CD4-positive, alpha-beta T cell treated with Interleukin-2 at 100 ng/mL for 4 hours (primary cell): ENCODE results near the gene HOXA6.

ENCODE experiments used
- DNase-seq: peaks from one replicate; pipeline ENCODE4 v3.0.0-alpha.2; 2020; ENCODE audit warnings: low spot score

The HOXA6 gene

DNA sequence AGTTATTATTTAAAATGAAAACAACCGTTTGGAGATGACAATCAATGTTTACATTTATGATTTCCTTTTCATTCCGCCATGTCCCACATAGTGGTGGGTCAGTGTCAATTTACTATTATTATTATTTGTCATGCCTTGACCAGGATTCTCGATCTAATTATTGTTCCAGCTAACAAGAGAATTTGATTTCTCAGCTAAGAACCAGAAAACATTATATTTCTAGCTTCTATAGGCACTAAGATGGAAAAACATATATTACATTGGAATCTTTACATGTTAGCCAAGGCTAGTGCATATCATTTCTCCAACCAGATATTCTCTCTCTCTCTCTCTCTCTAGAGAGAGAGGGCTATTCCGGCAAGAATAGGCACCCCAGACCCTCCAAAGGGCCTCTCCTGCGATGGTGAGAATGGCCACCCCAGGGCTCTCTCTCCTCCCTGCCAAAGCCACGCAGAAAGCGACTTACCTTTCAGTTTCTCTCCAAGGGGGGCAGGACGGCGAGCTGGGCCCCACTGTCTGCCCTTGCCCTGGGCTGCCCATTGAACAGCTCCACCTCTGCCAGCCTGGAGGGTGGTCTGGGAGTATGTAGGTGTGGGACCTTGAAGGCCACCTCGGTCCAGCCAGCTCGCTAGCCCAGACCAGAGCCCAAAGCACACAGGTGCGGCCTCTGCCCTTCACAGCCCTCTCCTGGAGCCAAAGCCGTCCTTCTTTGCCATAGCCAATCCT lies 2.4 kb upstream of the HOXA6 start:
- no peak for DNase-seq

DNA sequence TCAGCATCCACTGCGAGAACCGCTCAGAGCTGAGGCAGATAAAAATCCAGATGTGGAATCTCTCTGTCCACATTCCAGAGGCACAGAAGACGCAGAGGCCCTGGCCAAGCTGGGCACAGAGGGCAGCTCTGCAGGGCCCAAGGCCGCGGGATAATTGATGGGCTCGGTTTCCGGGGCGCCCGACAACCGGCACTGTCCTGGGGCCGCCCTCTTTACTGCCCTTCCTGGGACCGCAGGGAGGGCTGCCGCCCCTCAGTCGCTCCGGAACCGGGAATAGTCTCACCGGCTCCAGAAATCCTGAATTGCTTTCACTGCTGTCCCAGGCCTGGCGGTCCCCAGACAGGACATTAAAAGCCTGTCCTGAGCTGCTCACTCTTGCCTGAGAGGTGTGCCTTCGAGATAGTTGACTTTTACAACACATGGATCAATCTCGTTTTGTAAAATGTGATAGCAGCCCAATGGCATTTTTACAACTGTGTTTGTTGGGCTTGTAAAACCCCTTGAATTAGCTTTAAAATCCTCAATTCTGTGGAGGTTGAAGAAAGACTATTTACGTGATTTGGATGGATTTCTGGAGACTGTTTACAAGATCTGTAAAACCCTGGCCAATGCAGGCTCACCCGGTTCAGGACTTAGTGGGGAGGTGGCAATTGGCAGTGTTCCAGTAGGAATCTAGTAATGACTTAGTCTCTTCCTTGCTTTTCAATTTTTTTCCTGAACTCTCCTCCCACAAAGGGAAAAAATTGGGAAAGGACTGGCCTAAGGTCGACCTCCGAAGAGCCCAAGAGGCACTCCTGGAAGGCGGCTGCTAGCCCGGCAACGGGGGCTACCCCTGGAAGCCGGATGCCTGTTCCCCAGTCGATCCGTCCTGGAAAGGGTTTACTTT lies 1.4 kb upstream of the HOXA6 start:
- no peak for DNase-seq

DNA sequence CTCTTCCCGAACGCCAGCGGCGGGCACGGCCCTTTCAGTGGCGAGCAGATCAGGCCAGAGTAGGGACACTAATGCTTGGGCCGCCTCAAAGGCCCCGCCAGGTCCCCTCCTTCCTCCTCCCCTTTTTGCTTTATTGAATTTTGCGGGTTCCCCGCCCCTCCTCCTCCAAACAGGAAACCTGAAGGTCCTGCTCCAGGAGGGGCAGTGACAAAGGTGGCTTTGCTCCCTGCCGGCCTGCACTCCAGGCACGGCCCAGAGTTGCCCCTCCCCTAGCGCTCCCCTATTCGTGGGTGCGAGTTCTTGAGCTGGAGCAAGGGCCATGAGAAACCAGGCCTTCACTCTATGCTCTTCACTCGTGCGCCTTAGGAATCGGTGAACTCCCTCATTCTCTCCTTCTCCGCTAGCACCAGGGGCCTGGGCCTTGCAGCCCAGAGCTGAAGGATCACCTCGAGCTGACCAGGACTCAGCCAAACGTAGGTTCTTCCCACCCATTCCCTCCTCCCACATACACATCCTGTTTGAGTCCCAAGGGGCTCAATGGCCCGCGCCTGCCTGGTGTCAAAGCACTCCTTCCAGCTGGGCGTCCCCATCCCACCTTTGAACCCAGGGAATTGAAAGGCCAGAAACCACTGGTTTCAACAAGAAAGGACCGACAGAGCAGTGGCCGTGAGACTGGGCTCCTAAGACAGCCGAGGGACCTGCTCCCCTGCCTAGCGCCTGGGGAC lies 619 bp upstream of the HOXA6 start:
- no peak for DNase-seq

DNA sequence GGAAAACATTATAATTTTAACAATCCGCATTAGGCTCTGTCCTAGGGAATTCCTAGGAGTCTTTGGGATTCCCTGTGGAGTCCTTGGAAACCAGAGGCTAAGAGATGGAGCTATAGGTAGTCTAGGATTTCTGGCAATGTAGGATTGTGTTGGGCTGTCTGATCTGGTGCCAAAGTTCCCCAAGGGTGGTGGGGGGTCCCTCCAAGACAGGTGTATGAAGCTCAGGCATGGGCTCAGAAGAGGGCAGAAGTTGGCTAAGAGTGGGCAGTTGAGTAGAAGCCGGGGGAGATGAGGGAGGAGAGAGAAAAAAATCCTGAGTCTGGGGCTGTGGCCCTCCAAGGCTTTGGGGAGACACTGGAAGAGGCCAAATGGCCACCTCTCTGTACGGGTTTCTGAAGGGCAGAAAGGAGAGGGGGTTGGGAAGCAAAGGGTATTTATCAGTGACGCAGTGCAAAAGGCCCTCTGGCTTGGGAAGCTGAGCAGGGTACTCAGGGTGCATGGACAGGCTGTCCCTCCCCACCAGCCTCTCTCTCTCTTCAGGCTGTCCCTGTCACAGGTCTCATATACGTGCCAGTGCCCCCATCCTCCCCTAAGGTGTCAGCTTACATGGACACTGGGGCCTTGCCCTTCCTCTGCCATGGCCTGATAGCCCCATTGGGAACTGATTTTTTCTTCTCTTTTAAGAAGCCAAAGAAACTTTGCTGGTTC lies 929 bp downstream of the HOXA6 start:
- no peak for DNase-seq

DNA sequence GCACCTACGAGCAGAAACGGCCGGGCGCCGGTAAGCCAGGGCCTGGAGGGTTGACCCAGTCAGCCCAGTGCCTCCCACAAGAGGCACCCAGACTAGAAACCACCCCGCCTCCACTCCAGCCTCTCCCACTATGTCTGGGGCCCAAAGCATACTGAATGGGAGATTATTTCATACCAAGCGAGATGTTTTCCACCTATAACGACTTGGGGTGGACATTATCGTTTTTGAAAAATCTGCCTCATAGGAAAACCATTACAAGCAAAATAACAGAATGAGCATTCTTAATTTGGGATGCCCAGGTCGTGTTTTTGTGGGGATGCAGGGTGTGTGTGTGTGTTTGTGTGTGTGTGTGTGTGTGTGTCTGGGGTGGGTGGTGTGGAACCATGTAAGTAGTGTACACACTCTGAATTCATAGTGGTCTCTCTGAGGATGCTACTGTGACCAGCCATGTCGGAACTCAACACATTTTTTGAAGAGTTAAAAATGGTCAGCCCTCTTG lies 1.6 kb downstream of the HOXA6 start:
- DNase-seq: no peak

DNA sequence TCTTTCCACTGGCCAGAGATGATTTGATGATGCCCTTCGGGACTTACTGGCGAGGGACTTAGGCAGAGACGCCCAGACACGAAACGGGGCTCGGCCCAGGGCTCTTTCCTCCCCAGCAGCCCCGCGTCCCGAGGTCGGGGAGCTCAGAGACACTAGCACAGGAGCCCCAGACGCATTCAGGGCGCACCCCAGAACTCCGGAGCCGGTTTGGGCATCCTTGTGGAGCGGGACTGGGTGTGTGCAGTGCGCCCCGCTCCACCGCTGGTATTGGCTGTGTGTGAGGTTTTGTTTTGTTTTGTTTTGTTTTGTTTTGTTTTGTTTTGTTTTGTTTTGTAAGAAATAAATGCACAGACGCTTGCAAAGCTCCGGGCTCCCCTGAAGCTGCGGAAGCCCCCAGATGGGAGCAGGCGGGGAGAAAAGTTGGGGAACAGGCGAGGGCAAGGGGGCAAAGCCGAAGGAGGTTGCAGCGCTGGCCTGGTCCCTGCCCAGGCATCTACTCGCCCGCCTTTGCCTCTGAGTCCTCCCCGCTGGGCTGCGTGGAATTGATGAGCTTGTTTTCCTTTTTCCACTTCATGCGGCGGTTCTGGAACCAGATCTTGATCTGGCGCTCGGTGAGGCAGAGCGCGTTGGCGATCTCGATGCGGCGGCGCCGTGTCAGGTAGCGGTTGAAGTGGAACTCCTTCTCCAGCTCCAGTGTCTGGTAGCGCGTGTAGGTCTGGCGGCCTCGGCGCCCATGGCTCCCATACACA lies 2.2 kb downstream of the HOXA6 start:
- no peak for DNase-seq

DNA sequence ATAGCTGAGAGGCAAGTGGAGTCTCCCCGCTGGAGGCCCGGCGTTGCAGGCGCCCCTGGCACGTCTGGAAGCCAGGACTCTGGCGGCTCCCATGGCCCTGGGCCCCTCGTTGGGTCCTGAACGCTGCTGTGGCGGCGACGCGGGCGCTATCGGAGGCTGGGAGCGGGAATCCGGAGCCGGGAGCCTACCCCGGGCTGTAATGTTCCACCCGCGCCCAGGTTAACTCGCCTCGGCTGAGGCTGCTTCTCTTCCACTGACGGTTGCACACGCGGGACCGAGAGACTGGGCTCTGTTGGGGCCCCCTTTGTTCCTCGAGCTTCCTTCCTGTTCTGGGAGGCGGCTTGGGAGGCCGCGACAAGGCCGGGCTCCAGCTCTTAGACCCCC lies 2.8 kb downstream of the HOXA6 start:
- no peak for DNase-seq

DNA sequence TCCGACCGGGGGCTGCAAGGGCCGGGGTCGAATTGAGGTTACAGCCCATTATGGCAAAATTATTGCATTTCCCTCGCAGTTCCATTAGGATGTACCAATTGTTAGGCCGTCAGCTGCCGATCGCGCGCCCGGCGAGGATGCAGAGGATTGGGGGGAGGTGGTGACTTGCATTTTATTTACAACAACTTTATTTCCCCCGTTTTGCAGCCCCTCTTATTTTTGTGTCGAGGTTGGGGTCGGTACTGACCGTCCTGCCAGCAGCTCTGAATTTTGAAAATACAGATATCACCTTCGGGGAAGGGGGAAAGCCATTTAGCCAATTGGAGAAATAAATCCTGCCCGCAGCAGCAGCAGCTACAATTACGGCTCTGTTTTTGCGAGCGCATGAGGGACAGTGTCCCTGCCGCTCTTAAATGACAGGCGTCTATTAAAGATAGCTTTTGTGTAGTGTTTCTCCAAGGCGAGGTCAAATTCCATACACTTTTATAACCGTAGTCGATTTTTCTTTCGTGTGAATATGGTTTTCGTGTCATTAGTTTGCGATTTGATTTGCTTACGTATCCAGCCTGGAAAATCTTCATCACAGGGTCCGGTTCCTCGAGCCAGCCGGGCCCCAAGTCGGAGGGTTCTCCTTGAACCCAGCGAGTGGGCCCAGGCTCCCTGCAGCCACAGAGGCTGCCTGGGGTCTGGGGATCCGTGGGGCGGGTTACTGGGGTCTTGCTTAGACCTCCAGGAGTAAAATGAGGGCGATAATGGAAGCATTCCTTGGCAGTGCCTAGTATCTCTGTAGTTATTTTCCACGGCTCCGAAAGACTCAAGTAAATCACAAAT lies 3.4 kb downstream of the HOXA6 start:
- no peak for DNase-seq

DNA sequence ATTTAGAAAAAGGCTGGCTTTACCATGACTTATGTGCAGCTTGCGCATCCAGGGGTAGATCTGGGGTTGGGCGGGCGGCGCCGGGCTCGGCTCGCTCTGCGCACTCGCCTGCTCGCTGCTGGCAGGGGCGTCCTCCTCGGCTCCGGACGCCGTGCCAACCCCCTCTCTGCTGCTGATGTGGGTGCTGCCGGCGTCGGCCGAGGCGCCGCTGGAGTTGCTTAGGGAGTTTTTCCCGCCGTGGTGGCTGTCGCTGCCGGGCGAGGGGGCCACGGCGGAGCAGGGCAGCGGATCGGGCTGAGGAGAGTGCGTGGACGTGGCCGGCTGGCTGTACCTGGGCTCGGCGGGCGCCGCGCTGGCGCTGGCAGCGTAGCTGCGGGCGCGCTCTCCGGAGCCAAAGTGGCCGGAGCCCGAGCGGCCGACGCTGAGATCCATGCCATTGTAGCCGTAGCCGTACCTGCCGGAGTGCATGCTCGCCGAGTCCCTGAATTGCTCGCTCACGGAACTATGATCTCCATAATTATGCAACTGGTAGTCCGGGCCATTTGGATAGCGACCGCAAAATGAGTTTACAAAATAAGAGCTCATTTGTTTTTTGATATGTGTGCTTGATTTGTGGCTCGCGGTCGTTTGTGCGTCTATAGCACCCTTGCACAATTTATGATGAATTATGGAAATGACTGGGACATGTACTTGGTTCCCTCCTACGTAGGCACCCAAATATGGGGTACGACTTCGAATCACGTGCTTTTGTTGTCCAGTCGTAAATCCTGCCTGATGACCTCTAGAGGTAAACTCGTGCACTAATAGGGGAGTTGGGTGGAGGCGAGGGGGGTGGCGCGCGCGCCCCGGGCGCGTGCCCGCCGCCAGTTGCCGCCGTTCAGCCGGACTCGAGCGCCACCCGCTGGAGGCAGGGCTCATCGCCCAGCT lies 4.3 kb downstream of the HOXA6 start, which contains the start of gene HOXA5:
Gene HOXA5 (minus strand): TSS at position 659 of the 927 bp plus-strand sequence. CDS start 74 bp downstream, at position 585.
- DNase-seq: no peak

DNA sequence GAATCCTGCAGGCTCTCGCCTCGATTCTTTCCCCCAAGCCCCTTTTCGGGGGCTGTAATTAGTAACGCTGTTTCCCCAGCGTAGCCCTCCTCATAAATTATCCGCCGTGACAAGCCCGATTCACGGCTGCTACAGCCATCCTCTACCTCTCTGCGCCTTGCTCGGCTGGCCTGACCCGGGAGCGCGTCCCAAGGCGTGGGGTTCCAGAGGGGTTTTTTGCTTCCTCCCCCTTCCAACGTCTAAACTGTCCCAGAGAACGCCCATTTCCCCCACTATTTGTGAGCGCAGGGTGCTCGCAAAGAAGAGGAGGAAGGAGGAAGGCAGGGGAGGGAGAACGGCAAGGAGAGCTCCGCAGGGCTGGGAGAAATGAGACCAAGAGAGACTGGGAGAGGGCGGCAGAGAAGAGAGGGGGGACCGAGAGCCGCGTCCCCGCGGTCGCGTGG lies 5.0 kb downstream of the HOXA6 start:
- no peak for DNase-seq

DNA sequence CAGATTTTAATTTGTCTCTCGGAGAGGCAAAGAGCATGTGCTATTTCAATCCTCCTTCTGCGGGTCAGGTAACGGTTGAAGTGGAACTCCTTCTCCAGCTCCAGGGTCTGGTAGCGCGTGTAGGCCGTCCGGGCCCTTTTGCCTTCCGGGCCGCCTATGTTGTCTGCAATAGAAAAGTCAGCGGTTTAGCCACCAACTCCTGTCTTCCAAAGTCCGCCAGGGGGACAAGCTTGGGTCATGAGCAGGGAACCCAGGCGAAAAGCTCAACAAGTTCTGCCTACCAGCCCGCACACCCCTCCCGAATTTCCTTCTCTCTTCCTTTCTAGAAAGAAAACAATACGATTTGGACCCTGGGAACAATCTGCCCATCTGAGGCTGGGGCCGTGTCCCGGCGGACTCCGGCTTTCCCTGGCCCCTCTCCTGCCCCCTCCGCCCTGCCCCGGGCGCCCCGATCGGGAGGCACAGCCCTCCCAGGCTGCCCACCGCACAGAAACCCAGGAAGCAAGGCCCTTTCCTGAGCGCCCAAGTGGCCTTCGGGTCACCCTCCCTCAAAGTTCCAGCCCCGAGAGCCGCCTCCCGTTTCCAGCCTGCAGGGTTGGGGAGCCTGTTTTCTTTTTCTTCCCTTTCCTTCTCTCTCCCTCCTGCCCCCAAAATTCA lies 5.5 kb downstream of the HOXA6 start:
- no peak for DNase-seq

DNA sequence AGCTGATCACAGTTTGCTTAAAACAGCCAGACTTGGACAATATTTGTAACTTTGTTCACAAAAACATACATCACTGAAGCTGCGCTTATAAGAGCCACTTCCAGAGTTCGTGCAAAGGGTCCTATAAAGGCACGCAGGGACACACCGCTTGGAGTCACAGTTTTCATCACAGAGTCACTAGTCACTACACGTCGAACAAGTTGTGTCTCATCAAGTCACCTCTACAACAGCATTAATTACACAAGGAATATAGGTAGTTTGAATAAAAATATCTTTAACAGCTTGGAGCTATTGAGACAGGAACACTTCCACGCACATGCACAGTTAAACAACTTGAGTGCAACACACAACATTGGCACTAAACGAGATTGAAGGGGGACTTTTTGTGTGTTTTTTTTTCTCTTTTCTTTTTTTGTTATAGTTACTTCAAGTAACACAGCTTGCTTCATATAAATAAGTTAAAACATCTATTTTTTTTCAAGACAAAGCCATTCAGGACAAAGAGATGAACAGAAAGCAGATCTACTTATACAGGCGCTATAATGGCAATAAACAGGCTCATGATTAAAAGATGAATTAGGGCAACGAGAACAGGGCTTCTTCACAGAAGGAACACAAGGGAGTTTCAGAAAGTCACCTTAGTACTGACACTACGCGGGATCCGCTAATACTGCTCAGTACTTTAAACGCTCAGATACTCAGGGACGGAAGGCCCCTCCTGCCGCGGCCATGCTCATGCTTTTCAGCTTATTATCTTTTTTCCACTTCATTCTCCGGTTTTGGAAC lies 6.2 kb downstream of the HOXA6 start:
- no peak for DNase-seq

DNA sequence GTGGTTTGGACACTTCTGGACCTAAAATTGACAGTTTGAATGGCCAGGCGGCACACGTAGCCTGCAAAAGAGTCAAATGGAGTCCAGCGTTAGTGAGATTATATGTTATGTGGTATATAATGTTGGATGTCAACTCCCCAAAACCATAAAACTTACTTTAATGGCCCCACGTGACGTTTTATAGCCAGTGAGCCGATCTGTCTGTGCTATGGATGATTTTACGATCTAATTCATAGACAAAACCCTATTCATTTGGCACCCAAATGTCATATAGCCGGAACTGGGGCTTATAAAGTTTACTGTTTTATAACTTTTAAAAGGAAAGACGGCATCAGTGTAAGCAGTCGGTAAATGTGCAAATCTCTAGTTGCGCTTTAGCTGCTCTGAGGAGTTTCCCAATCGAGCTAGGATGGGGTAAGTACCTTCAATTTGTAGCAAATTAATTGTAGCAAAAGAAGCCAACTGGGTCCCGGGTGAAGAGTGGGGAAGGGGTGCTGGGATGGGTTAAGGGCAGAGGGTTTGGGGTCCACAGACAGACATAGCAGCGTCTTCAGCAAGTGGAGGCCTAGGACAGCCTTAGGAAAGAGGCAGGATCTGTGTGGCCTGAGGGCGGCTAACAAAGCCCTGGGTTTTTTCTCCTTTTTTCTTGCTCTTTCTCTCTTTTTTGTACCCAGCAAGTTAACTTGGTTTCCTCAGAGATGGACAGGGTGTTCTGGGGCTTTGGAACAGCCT lies 7.3 kb downstream of the HOXA6 start:
- no peak for DNase-seq

DNA sequence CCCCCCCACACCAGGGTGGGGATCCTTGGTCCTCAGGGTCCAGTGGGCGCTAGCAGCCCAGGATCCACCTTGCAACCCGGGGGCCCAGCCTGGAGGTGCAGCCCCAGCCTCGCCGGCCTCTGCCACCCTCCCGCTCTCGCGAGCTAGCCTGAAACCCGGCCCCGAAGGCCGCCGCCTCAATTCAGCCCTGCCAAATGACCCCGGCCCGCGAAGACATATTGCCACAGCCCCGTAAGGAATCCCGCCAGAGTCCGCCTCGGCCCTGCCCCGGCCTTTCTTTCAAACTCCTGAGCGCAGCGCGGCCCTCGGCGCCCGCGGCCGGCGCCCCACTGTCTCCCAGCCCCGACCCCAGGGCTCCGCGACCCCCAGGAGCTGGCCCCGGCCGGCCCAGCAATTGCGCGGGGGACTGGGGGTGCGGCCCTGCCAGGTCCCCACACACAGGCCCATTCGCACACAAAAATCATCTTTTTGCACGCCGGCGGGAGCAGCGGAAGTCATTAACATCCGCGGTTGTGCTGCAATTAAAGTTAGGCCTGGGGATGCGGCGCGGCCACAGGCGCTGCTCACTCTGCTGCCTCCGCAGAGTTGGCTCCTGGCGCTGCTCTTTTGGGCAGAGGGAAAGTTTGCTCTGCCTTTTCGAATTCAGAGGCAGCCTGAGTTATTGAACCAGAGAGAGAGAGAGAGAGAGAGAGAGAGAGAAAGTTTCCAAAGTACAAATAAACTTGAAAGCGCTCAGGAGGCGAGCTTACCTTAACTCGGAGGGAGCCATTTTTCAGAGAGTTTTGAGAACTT lies 8.0 kb downstream of the HOXA6 start:
- DNase-seq: no peak

DNA sequence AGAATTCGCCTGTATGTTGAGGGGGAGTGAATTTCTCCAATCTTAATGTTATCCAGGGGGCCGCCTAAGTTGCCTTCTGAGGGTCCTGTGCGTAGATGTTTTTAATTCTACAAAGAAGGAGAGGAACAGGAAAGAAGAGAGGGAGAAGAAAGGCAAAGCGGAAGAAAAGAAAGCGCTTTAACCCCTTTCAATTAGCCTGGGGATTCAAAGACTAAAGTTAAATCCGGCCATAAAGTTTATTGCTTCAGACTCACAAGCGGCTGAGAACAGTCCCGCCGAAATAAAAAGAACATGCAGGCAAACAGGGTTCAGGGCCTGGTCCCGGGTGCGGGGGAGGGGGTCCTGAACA lies 8.6 kb downstream of the HOXA6 start:
- no peak for DNase-seq

DNA sequence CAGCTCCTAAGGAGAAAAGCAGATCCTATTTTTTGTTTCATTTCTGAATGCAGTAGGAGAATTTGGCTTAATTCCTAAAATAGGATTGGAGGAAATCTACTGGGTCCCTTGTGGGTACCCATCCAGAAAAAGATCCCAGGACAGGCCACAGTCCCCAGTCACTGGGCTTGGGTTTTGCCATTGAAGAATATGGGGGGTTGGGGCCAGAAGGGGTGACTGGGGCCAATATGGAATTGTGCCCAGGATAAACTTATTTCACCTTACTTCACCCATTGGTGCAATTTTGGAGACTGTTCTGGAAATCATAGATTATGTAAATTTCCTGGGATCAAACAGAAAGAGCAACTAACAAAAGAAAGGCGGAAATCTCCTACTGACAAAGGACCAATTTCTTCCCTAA lies 9.1 kb downstream of the HOXA6 start:
- DNase-seq: no peak
